Kidney epithelial cell (primary cell): Measurements from ENCODE around the gene OGFR. TPM values are rescaled to one million over a fixed set of nuclear protein-coding genes. Genes with fewer than 3 reads are reported as not detected.
A peak's percentile ranks its signal among the peaks of the same experiment; 100 is the strongest.

Experiments
- DNase-seq: peaks from one replicate; pipeline ENCODE4 v3.0.0-alpha.2; 2010; ENCODE audit warnings: low read depth
- H3K27me3 ChIP-seq: 2 replicates; pipeline ENCODE4 v1.6.0; 2011; ENCODE audit warnings: low read length; ENCODE audit not compliant: control insufficient read depth, insufficient read depth
- H3K36me3 ChIP-seq: 2 replicates; pipeline ENCODE4 v1.5.1; 2011; ENCODE audit warnings: low read length; ENCODE audit not compliant: control insufficient read depth, insufficient read depth
- H3K4me3 ChIP-seq: 2 replicates; pipeline ENCODE4 v1.5.1; 2011; ENCODE audit warnings: low read depth, mild to moderate bottlenecking, control low read depth, low read length
- CTCF ChIP-seq: IDR thresholded peaks from 2 replicates; pipeline ENCODE4 v1.5.1; 2011; ENCODE audit warnings: mild to moderate bottlenecking, moderate library complexity, low read length, control low read depth, inconsistent platforms; ENCODE audit not compliant: insufficient read depth, poor library complexity, severe bottlenecking
- total RNA-seq: library from RNA; depleted of rRNA; stranded (reverse); fragments of >200 nt; gene quantifications from 2 replicates; pipeline ENCODE4 v1.2.3, GENCODE V29; 2015

Gene OGFR
- total RNA-seq, 1 donor from 2014 or later, result 61.3 TPM

GRCh38 chr20:62774762-62775161 is 29.9 kb upstream of the OGFR start:
- Histone ChIP-seq H3K27me3 (peaks cover 32% of the 10 kb centered on the region), H3K4me3 (no peak overlapping the region), H3K36me3 (no peaks in the 10 kb centered on the region)
- DNase-seq, result no peak
- no peak for TF ChIP-seq CTCF

- H3K27me3 ChIP-seq, result peaks cover 35% of the 10 kb centered on the region
- no peak for DNase-seq
- no peak for TF ChIP-seq CTCF
- H3K36me3 ChIP-seq, result no peaks in the 10 kb centered on the region
- no peak overlapping the region for H3K4me3 ChIP-seq
Measured at GRCh38 chr20:62775206-62775605, 29.4 kb upstream of the OGFR start.

- peak overlapping the region; percentile 4 for H3K4me3 ChIP-seq
- no peak for DNase-seq
- peaks cover 41% of the 10 kb centered on the region for H3K27me3 ChIP-seq
- no peaks in the 10 kb centered on the region for H3K36me3 ChIP-seq
- no peak for TF ChIP-seq CTCF
Measured at GRCh38 chr20:62776035-62776691, 28.5 kb upstream of the OGFR start.

GRCh38 chr20:62776692-62777527 is 27.7 kb upstream of the OGFR start:
- no peak for DNase-seq
- Histone ChIP-seq H3K4me3 (peak overlapping the region; percentile 4), H3K36me3 (no peaks in the 10 kb centered on the region), H3K27me3 (peaks cover 40% of the 10 kb centered on the region)
- no peak for TF ChIP-seq CTCF

- no peak for TF ChIP-seq CTCF
- H3K4me3 ChIP-seq, result no peak overlapping the region
- DNase-seq, result no peak
Measured at GRCh38 chr20:62777528-62777830, 27.2 kb upstream of the OGFR start.

More at GRCh38 chr20:62777528-62777830, 27.2 kb upstream of the OGFR start:
- Histone ChIP-seq H3K27me3 (peaks cover 35% of the 10 kb centered on the region), H3K36me3 (no peaks in the 10 kb centered on the region)
